Mesenteric fat pad (tissue), 1 donor: ENCODE results near the gene LSS. TPM values are rescaled to one million over a fixed set of nuclear protein-coding genes. Genes with fewer than 3 reads are reported as not detected.
"Not testable (repeated sequence)": the region's sequence is repeated elsewhere in the genome, so short reads cannot be mapped to it uniquely, and the experiment has no call there.

Source experiments
- DNase-seq: peaks from one replicate; pipeline ENCODE4 v3.0.0-alpha.2; 2020; ENCODE audit warnings: low spot score
- total RNA-seq: library from RNA; stranded (reverse); fragmentation: NEBNext Ultra II Directional; extraction: Animal tissue kit (Norgen Biotek cat#: 25700); gene quantifications from one replicate; pipeline ENCODE4 v1.2.1, GENCODE V29; 2021
- donor health status: DM: yes; HTN: yes; CAD: no.

Gene LSS
- total RNA-seq, 1 donor from 2014 or later = 81.3 TPM

DNA sequence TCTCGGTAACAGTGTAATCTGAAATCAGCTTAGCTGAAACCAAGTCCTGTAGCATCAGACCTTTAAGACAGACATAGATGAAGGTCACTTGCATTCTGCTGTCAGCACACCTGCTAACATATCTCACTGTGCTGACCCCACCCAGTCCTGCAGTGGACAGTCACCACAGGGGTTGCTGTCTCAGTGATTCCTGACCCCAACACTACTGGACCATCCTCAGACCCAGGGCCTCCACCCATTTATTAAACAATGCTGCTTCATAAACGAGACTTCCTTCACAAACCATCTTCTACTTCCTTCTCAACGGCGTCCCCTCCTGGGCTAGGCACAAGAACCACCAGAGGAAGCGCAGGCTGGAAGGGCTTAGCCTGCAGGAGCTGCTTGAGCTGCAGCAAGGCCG lies 17.8 kb upstream of the LSS start:
- DNase-seq = peak; percentile 55

DNA sequence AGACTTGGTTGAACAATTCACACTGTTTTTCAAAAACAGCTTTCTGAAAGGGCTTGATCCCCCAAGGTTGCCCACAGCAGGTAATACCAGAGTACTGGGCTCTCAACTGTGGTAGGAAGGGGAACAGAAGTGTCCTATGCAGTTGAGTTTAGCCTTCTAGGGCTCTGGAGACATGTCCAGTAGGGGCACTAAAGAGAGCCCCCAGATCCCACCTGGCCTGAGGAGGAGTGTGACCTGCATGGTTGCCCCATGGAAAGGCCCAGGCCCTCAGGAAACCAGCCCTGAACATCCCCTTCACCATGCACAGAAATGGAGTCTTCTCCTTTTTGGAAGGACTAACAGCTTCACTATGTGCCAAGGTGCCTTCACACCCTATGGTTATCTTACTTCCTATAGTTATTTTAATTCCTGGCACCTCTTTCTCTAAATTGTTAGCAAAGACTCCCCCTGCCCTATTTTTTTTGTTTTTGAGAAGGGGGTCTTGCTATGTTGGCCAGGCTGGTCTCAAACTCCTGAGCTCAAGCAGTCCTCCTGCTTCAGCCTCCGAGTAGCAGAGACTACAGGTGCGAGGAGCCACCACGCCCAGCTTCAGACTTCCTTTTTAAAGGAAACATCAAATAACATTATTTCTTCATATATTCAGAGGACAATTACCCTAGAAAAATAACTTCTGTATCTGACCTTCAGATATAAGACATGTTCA lies 16.8 kb upstream of the LSS start:
- peak; percentile 53 for DNase-seq

- DNase-seq = peak; percentile 65
Observed at GRCh38 chr21:46244602-46245001, 16.0 kb upstream of the LSS start.

DNA sequence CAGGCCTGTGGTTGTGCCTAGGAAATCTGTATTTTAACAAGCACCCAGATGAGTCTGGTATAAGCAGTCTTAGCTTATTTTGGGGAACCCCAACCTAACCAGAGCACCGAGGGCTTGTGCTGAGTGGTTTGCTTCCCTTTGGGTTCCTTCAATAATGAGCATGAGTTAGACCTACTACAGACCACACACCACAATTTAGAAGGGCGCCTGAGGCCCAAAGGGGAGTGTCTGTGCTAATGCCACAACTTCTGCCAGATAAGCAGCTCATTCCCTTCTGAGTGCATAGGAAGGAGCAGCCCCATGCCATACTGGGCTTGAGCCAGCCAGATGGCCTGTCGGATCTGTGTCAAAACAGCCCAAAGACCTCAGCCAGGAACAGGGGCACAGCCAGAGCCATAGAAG lies 15.4 kb upstream of the LSS start:
- peak; percentile 16 for DNase-seq

GRCh38 chr21:46243325-46243724 lies 14.8 kb upstream of the LSS start:
- peak; percentile 67 for DNase-seq

DNA sequence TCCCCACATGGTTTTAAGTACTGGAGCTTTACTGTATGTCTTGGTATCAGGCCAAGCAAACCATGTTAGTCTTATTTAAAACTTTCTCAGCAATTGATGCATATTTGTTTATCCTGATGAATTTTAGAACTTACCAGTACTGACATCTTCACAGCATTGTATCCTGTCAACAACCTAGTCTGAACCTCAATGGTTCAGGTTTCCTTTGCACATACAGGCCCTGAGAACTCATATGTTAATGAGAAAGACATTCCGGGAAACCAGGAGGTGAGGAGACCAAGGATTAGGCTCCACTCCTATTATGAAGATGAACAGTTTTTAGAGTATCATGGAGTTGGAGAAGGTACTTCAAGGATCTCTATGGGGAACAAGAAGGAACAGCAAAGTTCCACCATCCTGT lies 13.0 kb upstream of the LSS start:
- DNase-seq = not testable (repeated sequence)

- peak; percentile 41 for DNase-seq
Observed at GRCh38 chr21:46239817-46240325, 11.3 kb upstream of the LSS start.

DNA sequence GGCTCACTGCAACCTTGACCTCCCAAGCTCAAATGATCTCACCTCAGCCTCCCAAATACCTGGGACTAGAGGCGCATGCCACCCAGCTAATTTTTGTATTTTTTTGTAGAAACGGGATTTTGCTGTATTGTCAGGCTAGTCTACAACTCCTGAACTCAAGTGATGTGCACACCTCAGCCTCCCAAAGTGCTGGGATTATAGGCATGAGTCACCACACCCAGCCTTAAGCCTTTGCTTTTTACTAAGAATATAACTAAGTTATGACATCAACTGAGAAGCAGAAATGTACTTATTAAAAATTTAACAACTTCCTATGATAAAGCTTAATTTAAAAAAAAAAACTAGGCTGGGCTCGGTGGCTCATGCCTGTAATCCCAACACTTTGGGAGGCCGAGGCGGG lies 8.9 kb upstream of the LSS start:
- peak; percentile 14 for DNase-seq

DNA sequence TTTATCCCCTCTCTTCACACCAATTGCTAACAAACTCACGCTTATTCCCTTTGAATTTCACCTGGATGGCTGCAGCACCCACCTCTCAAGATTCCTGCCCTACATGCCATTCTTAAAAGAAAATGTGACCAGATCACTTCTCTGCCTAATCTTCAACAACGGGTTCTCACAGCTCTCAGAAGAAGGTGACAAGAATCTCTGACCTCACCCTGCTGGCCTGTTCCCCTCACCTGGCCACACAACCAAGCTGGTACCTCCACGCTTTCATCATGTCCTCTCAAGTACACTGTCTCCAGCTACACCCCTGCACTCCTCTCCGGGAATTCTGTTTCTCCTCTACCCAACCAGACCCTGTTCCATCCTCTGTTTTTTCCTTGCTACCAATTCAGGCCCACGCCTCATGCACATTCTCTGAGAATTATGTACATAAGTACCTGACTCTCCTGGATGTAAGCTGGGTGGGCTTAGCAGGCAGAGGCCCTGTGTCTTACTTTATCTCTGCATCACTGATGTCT lies 5.9 kb upstream of the LSS start:
- DNase-seq = peak; percentile 57

DNA sequence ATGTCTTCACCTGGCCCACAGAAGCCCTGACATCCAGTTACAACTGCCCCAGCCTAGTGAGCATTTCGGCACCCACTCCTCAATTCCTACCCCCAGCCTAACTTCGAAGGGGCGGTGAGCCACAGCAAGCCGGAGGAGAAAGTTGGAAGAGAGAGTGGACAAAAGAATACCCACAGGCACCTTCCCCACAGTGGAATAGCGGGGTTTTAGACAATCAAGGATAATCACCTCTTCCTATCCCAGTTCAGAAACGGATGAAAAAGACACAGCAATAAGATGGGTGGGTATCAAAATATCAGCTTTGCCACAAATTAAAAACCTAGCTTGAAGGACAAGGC lies 1.3 kb upstream of the LSS start:
- no peak for DNase-seq

- peak; percentile 93 for DNase-seq
Observed at GRCh38 chr21:46229133-46229922, 754 bp upstream of the LSS start.

DNA sequence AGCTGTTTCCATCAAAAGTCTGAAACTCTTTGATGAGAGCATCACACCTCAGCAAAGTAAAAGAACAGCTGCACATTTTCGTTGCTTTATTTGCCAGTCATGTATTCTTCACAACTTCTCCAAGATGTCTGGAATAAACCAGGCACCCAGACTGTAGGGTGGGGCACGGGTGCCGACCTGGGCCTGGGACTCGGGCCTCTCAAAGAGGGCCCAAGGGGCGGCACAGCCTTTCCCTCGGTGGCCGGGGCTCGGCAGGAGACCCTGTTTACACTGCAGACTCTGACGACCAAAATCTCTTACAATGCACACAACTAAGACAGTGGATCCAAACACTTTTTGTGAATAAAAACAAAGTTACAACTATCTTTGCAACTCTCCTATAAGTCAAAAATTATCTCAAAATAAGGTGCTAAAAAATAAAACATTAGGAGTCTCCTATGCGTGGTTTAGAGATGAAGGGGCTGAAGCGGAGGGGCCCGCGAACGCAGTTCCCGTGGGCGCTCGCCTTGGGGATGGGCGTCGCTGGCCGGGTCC lies 696 bp downstream of the LSS start:
- DNase-seq = peak; percentile 62

DNA sequence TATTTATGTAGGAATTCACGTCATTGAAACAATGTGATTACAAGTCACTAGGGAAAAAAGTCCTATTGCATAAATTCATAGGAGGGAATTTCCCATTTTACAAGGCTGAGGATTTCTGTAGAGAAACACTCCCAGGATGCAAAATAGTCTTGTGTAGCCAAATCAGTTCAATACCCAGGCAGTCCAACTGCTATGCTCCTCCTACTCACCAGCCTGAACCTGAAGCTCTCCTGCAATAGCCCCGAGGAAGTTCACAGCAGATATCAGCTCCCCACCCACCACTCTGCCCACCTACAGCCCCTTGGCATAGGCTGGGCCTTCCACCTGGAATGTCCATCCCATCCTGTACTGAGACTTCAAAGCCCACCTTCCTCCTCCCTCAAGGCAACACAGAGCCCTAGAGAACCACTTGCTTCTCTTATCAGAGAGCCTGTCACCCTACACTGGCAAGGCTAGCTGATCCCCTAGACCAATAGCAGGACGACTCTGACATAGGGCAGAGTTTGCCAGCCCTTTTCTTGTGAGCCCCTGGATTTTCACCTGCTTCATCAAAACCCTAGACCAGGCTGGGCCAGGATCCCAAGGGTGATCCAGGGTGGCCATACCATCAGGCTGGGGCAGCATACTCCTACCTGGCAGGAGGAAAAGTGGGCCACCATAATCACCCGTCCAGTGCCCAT lies 1.5 kb downstream of the LSS start:
- DNase-seq = peak; percentile 87

- DNase-seq = peak; percentile 53
Observed at GRCh38 chr21:46226146-46226545, 2.4 kb downstream of the LSS start.

GRCh38 chr21:46223661-46224060 lies 4.9 kb downstream of the LSS start:
- DNase-seq = peak; percentile 74

DNA sequence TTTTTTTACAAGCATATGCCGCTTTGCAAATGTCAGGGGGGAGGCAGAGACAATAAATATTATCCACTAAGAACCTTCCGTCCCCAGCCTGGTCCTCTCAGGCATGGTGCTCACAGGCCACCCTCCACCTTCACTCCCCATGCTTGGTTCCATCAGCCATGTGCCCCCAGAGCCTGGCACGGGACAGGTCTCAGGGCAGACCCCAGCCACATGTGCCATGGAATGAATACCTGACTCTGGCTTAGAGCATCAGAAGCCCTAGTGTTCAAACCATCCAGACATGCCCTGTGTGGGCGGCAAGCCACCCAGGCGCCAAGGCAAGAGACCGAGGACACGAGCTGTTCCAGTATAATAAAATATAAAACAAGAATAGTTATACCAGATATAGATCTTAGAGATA lies 5.4 kb downstream of the LSS start:
- DNase-seq = peak; percentile 69

DNA sequence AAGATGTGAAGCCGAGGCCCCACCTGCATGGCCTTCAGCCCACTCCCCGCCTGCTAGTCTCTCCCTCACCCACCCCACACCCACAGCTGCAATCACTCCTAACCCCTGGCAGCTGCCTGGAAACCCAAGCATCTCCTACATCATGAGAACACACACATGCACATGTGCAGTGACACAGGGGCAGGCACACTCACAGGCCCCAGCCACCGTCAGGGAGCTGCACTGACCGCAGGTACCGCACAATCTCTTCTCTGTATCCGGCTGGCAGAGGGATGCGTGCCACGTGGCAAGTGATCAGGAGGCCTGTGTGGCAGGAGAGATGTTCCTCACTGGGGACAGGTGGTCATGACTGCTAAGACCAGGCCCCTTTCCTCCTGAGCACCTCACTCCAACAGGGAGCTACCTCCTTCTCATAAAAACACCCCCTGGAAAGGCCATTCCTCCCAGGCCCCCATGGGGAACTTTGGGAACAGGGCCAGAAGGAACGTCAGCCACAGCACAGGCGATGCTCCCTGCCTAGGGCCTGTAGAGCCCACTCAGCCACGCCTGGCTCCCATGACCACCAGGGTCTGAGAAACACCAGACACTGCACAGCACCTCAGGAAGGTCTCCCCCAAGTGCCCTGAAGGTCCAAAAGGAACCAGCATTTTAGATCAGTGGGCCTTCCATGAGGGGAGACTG lies 6.0 kb downstream of the LSS start:
- DNase-seq = peak; percentile 64

GRCh38 chr21:46221664-46222435 lies 6.7 kb downstream of the LSS start:
- peak; percentile 67 for DNase-seq

- no peak for DNase-seq
Observed at GRCh38 chr21:46220847-46221246, 7.7 kb downstream of the LSS start.

DNA sequence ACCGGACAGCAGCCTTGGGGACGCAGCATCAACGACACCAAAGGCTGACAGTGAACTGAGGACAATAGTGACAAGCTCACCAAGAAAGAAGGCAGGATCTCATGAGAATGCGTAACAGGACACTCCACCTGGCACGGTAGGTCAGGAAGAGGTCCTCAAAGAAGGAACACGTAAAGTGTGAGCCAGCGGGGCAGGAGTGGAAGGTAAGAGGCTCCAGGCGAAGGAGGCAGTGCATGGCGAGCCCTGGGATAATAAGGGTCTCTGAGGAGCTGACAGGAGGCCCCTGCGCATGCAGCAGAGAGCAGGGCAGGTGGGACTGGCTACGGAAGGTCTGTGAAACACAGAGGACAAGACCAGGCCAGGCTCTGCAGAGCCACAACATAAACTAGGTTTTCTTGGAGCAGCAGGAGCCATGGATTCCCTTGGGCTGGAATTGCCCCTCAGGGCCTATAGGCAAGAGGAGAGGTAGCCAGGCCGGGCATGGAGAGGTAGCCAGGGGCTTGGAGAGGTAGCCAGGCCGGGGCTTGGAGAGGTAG lies 8.2 kb downstream of the LSS start:
- DNase-seq = peak; percentile 81
